Measurements from ENCODE around the gene TACC2. TPM values are rescaled to one million over a fixed set of nuclear protein-coding genes. Genes with fewer than 3 reads are reported as not detected.

Gene TACC2
- total RNA-seq, 1 donor from 2014 or later: not detected

GRCh38 chr10:122164815-122165483 lies 176.0 kb downstream of the TACC2 start:
- no peak for DNase-seq (ENCODE audit: low spot score)
- Mint-ChIP-seq H3K27me3 (ENCODE audit: insufficient read depth) (peaks cover 54% of the 10 kb centered on the region), H3K36me3 (ENCODE audit: low read depth) (no peaks in the 10 kb centered on the region), H3K9me3 (no peaks in the 10 kb centered on the region), H3K4me3 (no peak overlapping the region), H3K4me1 (ENCODE audit: low read depth) (no peaks in the 10 kb centered on the region), H3K27ac (no peak overlapping the region)
- intact Hi-C loops (cut with micrococcal nuclease): no loop called here

- no peak overlapping the region for H3K4me3 Mint-ChIP-seq
- H3K9me3 Mint-ChIP-seq: no peaks in the 10 kb centered on the region
- H3K36me3 Mint-ChIP-seq (ENCODE audit: low read depth): no peaks in the 10 kb centered on the region
- no peaks in the 10 kb centered on the region for H3K4me1 Mint-ChIP-seq (ENCODE audit: low read depth)
- peaks cover 54% of the 10 kb centered on the region for H3K27me3 Mint-ChIP-seq (ENCODE audit: insufficient read depth)
- DNase-seq (ENCODE audit: low spot score): no peak
- H3K27ac Mint-ChIP-seq: no peak overlapping the region
- intact Hi-C loops (cut with micrococcal nuclease): no loop called here
Observed at GRCh38 chr10:122165484-122166276, 176.7 kb downstream of the TACC2 start.

GRCh38 chr10:122168101-122168500 lies 179.1 kb downstream of the TACC2 start:
- no peak overlapping the region for H3K27ac Mint-ChIP-seq
- intact Hi-C loops (cut with micrococcal nuclease): no loop called here
- no peaks in the 10 kb centered on the region for H3K36me3 Mint-ChIP-seq (ENCODE audit: low read depth)
- no peak overlapping the region for H3K4me3 Mint-ChIP-seq
- DNase-seq (ENCODE audit: low spot score): no peak
- H3K9me3 Mint-ChIP-seq: no peaks in the 10 kb centered on the region
- no peaks in the 10 kb centered on the region for H3K4me1 Mint-ChIP-seq (ENCODE audit: low read depth)
- peaks cover 34% of the 10 kb centered on the region for H3K27me3 Mint-ChIP-seq (ENCODE audit: insufficient read depth)

GRCh38 chr10:122168598-122169394 lies 179.8 kb downstream of the TACC2 start:
- Mint-ChIP-seq H3K27ac (no peak overlapping the region), H3K36me3 (ENCODE audit: low read depth) (no peaks in the 10 kb centered on the region), H3K9me3 (no peaks in the 10 kb centered on the region), H3K27me3 (ENCODE audit: insufficient read depth) (peaks cover 34% of the 10 kb centered on the region), H3K4me1 (ENCODE audit: low read depth) (no peaks in the 10 kb centered on the region), H3K4me3 (no peak overlapping the region)
- DNase-seq (ENCODE audit: low spot score): no peak
- intact Hi-C loops (cut with micrococcal nuclease): no loop called here

GRCh38 chr10:122170802-122171201 lies 181.8 kb downstream of the TACC2 start:
- no peak overlapping the region for H3K27ac Mint-ChIP-seq
- no peak for DNase-seq (ENCODE audit: low spot score)
- H3K4me1 Mint-ChIP-seq (ENCODE audit: low read depth): no peaks in the 10 kb centered on the region
- no peak overlapping the region for H3K4me3 Mint-ChIP-seq
- peaks cover 15% of the 10 kb centered on the region for H3K27me3 Mint-ChIP-seq (ENCODE audit: insufficient read depth)
- no peaks in the 10 kb centered on the region for H3K9me3 Mint-ChIP-seq
- no peaks in the 10 kb centered on the region for H3K36me3 Mint-ChIP-seq (ENCODE audit: low read depth)
- intact Hi-C loops (cut with micrococcal nuclease): no loop called here

- no peak overlapping the region for H3K4me3 Mint-ChIP-seq
- intact Hi-C loops (cut with micrococcal nuclease): no loop called here
- no peaks in the 10 kb centered on the region for H3K9me3 Mint-ChIP-seq
- H3K36me3 Mint-ChIP-seq (ENCODE audit: low read depth): no peaks in the 10 kb centered on the region
- H3K27me3 Mint-ChIP-seq (ENCODE audit: insufficient read depth): peaks cover 12% of the 10 kb centered on the region
- no peak for DNase-seq (ENCODE audit: low spot score)
- no peaks in the 10 kb centered on the region for H3K4me1 Mint-ChIP-seq (ENCODE audit: low read depth)
- no peak overlapping the region for H3K27ac Mint-ChIP-seq
Observed at GRCh38 chr10:122171302-122172075, 182.5 kb downstream of the TACC2 start.

- Mint-ChIP-seq H3K27ac (no peak overlapping the region), H3K4me1 (ENCODE audit: low read depth) (no peaks in the 10 kb centered on the region), H3K4me3 (no peak overlapping the region), H3K9me3 (no peaks in the 10 kb centered on the region), H3K36me3 (ENCODE audit: low read depth) (no peaks in the 10 kb centered on the region), H3K27me3 (ENCODE audit: insufficient read depth) (peaks cover 4% of the 10 kb centered on the region)
- DNase-seq (ENCODE audit: low spot score): no peak
- intact Hi-C loops (cut with micrococcal nuclease): no loop called here
Observed at GRCh38 chr10:122172361-122173008, 183.5 kb downstream of the TACC2 start.

GRCh38 chr10:122173337-122173736 lies 184.4 kb downstream of the TACC2 start:
- intact Hi-C loops (cut with micrococcal nuclease): no loop called here
- Mint-ChIP-seq H3K27ac (no peak overlapping the region), H3K4me3 (no peak overlapping the region), H3K9me3 (no peaks in the 10 kb centered on the region), H3K27me3 (ENCODE audit: insufficient read depth) (peaks cover 4% of the 10 kb centered on the region), H3K4me1 (ENCODE audit: low read depth) (no peaks in the 10 kb centered on the region), H3K36me3 (ENCODE audit: low read depth) (no peaks in the 10 kb centered on the region)
- no peak for DNase-seq (ENCODE audit: low spot score)

- intact Hi-C loops (cut with micrococcal nuclease): no loop called here
- no peaks in the 10 kb centered on the region for H3K4me1 Mint-ChIP-seq (ENCODE audit: low read depth)
- H3K9me3 Mint-ChIP-seq: no peaks in the 10 kb centered on the region
- no peaks in the 10 kb centered on the region for H3K36me3 Mint-ChIP-seq (ENCODE audit: low read depth)
- no peak for DNase-seq (ENCODE audit: low spot score)
- no peak overlapping the region for H3K4me3 Mint-ChIP-seq
- peaks cover 6% of the 10 kb centered on the region for H3K27me3 Mint-ChIP-seq (ENCODE audit: insufficient read depth)
- H3K27ac Mint-ChIP-seq: no peak overlapping the region
Observed at GRCh38 chr10:122173766-122174435, 184.9 kb downstream of the TACC2 start.

GRCh38 chr10:122176232-122177213 lies 187.6 kb downstream of the TACC2 start:
- Mint-ChIP-seq H3K27ac (no peak overlapping the region), H3K36me3 (ENCODE audit: low read depth) (no peaks in the 10 kb centered on the region), H3K9me3 (no peaks in the 10 kb centered on the region), H3K27me3 (ENCODE audit: insufficient read depth) (peaks cover 6% of the 10 kb centered on the region), H3K4me1 (ENCODE audit: low read depth) (no peaks in the 10 kb centered on the region), H3K4me3 (no peak overlapping the region)
- intact Hi-C loops (cut with micrococcal nuclease): no loop called here
- DNase-seq (ENCODE audit: low spot score): no peak

GRCh38 chr10:122178655-122179054 lies 189.7 kb downstream of the TACC2 start:
- no peak for DNase-seq (ENCODE audit: low spot score)
- no peak overlapping the region for H3K4me3 Mint-ChIP-seq
- peaks cover 6% of the 10 kb centered on the region for H3K27me3 Mint-ChIP-seq (ENCODE audit: insufficient read depth)
- H3K9me3 Mint-ChIP-seq: no peaks in the 10 kb centered on the region
- H3K36me3 Mint-ChIP-seq (ENCODE audit: low read depth): no peaks in the 10 kb centered on the region
- no peaks in the 10 kb centered on the region for H3K4me1 Mint-ChIP-seq (ENCODE audit: low read depth)
- intact Hi-C loops (cut with micrococcal nuclease): no loop called here
- H3K27ac Mint-ChIP-seq: no peak overlapping the region
